COLO668 (cell line): ENCODE results near the gene RAB44.

ENCODE experiments used
- DNase-seq: peaks from one replicate; lab custom pipeline; 2025; ENCODE audit not compliant: unreplicated experiment; lab: John Stamatoyannopoulos, UW

Gene RAB44

GRCh38 chr6:36769676-36770499 is 72.3 kb downstream of the RAB44 start:
- DNase-seq: no peak

- no peak for DNase-seq
These were observed 73.5 kb downstream of the RAB44 start for GRCh38 chr6:36771145-36771544.

- no peak for DNase-seq
These were observed 74.8 kb downstream of the RAB44 start for GRCh38 chr6:36772397-36772796.

- no peak for DNase-seq
These were observed 76.7 kb downstream of the RAB44 start for GRCh38 chr6:36774331-36774730.

GRCh38 chr6:36776167-36776566 is 78.5 kb downstream of the RAB44 start:
- DNase-seq: no peak

GRCh38 chr6:36777801-36778200 is 80.2 kb downstream of the RAB44 start:
- no peak for DNase-seq

- DNase-seq: no peak
These were observed 81.6 kb downstream of the RAB44 start for GRCh38 chr6:36779227-36779626.

GRCh38 chr6:36780442-36781177 is 83.0 kb downstream of the RAB44 start:
- peak; percentile 27 for DNase-seq

- no peak for DNase-seq
These were observed 84.0 kb downstream of the RAB44 start for GRCh38 chr6:36781669-36782068.
